MM.1S (cell line): ENCODE results near the gene TBX18.

ENCODE experiments used
- DNase-seq: peaks from one replicate; pipeline ENCODE4 v3.0.0-alpha.2; 2015
- H2AFZ ChIP-seq: fragments of 300-600 bp; sonication (generic); 2 replicates; pipeline ENCODE4 v1.6.0; 2016; ENCODE audit warnings: antibody characterized with exemption, low read length
- H3F3A ChIP-seq: fragments of 300-600 bp; sonication (generic); 2 replicates; pipeline ENCODE4 v1.6.1; 2016; ENCODE audit warnings: mild to moderate bottlenecking, antibody characterized with exemption, low read length, moderate library complexity, mixed read lengths; ENCODE audit not compliant: insufficient read depth
- H3K27ac ChIP-seq: fragments of 300-600 bp; sonication (generic); 2 replicates; pipeline ENCODE4 v1.5.1; 2016; ENCODE audit warnings: mild to moderate bottlenecking, low read length
- H3K27me3 ChIP-seq: fragments of 300-600 bp; sonication (generic); replicated peaks from 2 replicates; pipeline ENCODE4 v1.6.0; 2016; ENCODE audit warnings: low read length; ENCODE audit not compliant: insufficient read depth
- H3K36me3 ChIP-seq: fragments of 300-600 bp; sonication (generic); replicated peaks from 2 replicates; pipeline ENCODE4 v1.6.1; 2016; ENCODE audit warnings: mild to moderate bottlenecking, low read length, mixed read lengths; ENCODE audit not compliant: insufficient read depth
- H3K4me1 ChIP-seq: fragments of 300-600 bp; sonication (generic); 2 replicates; pipeline ENCODE4 v1.6.1; 2016; ENCODE audit warnings: low read length, mixed read lengths
- H3K4me2 ChIP-seq: fragments of 300-600 bp; sonication (generic); 2 replicates; pipeline ENCODE4 v1.6.0; 2016; ENCODE audit warnings: low read depth, low read length
- H3K4me3 ChIP-seq: fragments of 300-600 bp; sonication (generic); 2 replicates; pipeline ENCODE4 v1.5.1; 2016; ENCODE audit warnings: low read length, mixed read lengths
- H3K79me2 ChIP-seq: fragments of 300-600 bp; sonication (generic); 2 replicates; pipeline ENCODE4 v1.6.1; 2016; ENCODE audit warnings: mixed run types, low read length, mixed read lengths
- H3K9ac ChIP-seq: fragments of 300-600 bp; sonication (generic); 2 replicates; pipeline ENCODE4 v1.6.1; 2016; ENCODE audit warnings: low read length, mixed read lengths
- H3K9me2 ChIP-seq: fragments of 300-600 bp; sonication (generic); replicated peaks from 2 replicates; pipeline ENCODE4 v1.6.1; 2016; ENCODE audit warnings: mild to moderate bottlenecking, low read length, mixed read lengths; ENCODE audit not compliant: insufficient read depth
- H3K9me3 ChIP-seq: fragments of 300-600 bp; sonication (generic); replicated peaks from 2 replicates; pipeline ENCODE4 v1.6.1; 2016; ENCODE audit warnings: mild to moderate bottlenecking, low read length, mixed read lengths; ENCODE audit not compliant: insufficient read depth
- H4K20me1 ChIP-seq: fragments of 300-600 bp; sonication (generic); 2 replicates; pipeline ENCODE4 v1.6.1; 2016; ENCODE audit warnings: mild to moderate bottlenecking, low read length, moderate library complexity, mixed read lengths; ENCODE audit not compliant: insufficient read depth
- CTCF ChIP-seq: fragments of 300-600 bp; sonication (generic); IDR thresholded peaks from 2 replicates; pipeline ENCODE4 v1.5.1; 2016; ENCODE audit warnings: antibody characterized with exemption, low read length, mixed read lengths
- EZH2 ChIP-seq: fragments of 300-600 bp; sonication (generic); optimal IDR thresholded peaks from 2 replicates; pipeline ENCODE3; 2017; ENCODE audit warnings: low read depth, mild to moderate bottlenecking, antibody characterized with exemption, low read length, mixed read lengths
- EZH2phosphoT487 ChIP-seq: fragments of 300-600 bp; sonication (generic); IDR thresholded peaks from 2 replicates; pipeline ENCODE4 v1.6.1; 2018; ENCODE audit warnings: antibody characterized with exemption, low read length

The TBX18 gene

GRCh38 chr6:84801250-84801649 lies 36.9 kb upstream of the TBX18 start:
- no peaks in the 10 kb centered on the region for H3K36me3 ChIP-seq
- no peaks in the 10 kb centered on the region for H3F3A ChIP-seq
- no peaks in the 10 kb centered on the region for H3K79me2 ChIP-seq
- no peak overlapping the region for H3K27ac ChIP-seq
- no peak overlapping the region for H2AFZ ChIP-seq
- H3K4me3 ChIP-seq, result no peak overlapping the region
- H3K4me1 ChIP-seq, result no peaks in the 10 kb centered on the region
- no peak overlapping the region for H3K4me2 ChIP-seq
- TF ChIP-seq EZH2phosphoT487 (no peak), EZH2 (no peak), CTCF (no peak)
- no peaks in the 10 kb centered on the region for H3K9me2 ChIP-seq
- H4K20me1 ChIP-seq, result no peaks in the 10 kb centered on the region
- H3K9me3 ChIP-seq, result no peaks in the 10 kb centered on the region
- no peak overlapping the region for H3K9ac ChIP-seq
- no peaks in the 10 kb centered on the region for H3K27me3 ChIP-seq
- DNase-seq, result no peak

- TF ChIP-seq CTCF, result no peak
- no peak for TF ChIP-seq EZH2phosphoT487
- TF ChIP-seq EZH2, result no peak
- Histone ChIP-seq H3K9ac (no peak overlapping the region), H3F3A (no peaks in the 10 kb centered on the region), H4K20me1 (no peaks in the 10 kb centered on the region), H3K4me3 (no peak overlapping the region), H3K9me2 (no peaks in the 10 kb centered on the region), H3K9me3 (no peaks in the 10 kb centered on the region), H3K27me3 (no peaks in the 10 kb centered on the region), H3K79me2 (no peaks in the 10 kb centered on the region), H3K4me1 (no peaks in the 10 kb centered on the region), H2AFZ (no peak overlapping the region), H3K27ac (no peak overlapping the region), H3K36me3 (no peaks in the 10 kb centered on the region), H3K4me2 (no peak overlapping the region)
- DNase-seq, result no peak
These were observed 33.9 kb upstream of the TBX18 start for GRCh38 chr6:84798257-84798656.

GRCh38 chr6:84796343-84796742 lies 31.9 kb upstream of the TBX18 start:
- Histone ChIP-seq H3K27ac (no peak overlapping the region), H2AFZ (no peak overlapping the region), H3K4me3 (no peak overlapping the region), H3K9ac (no peak overlapping the region), H3K9me3 (no peaks in the 10 kb centered on the region), H3K4me1 (no peaks in the 10 kb centered on the region), H3K27me3 (no peaks in the 10 kb centered on the region), H3K4me2 (no peak overlapping the region), H3K79me2 (no peaks in the 10 kb centered on the region), H3F3A (no peaks in the 10 kb centered on the region), H3K36me3 (no peaks in the 10 kb centered on the region), H4K20me1 (no peaks in the 10 kb centered on the region), H3K9me2 (no peaks in the 10 kb centered on the region)
- TF ChIP-seq CTCF, result no peak
- no peak for TF ChIP-seq EZH2
- no peak for TF ChIP-seq EZH2phosphoT487
- no peak for DNase-seq
